GM12878 (cell line): ENCODE data around the gene ERVH48-1.

Source experiments
- BHLHE40 ChIP-seq, 2 experiments: fragments of 450-650 bp in 1 of 2; IDR thresholded peaks; 2 replicates each; pipeline ENCODE4 v1.6.1; 2011 to 2017; ENCODE audit warnings: low read depth in 2 of 2, borderline replicate concordance in 1 of 2, improper control_type of control experiment in 1 of 2, low read length in 1 of 2, mild to moderate bottlenecking in 1 of 2
- CBX3 ChIP-seq: fragments of 200-600 bp; sonication (generic); IDR thresholded peaks from 2 replicates; pipeline ENCODE4 v1.6.1; 2016; ENCODE audit warnings: low read depth, borderline replicate concordance
- CHD1 ChIP-seq: IDR thresholded peaks from 2 replicates; pipeline ENCODE4 v1.6.1; 2012; ENCODE audit warnings: low read depth, low read length, improper control_type of control experiment
- EP300 ChIP-seq, 2 experiments: fragments of 150-350 bp in 1 of 2; IDR thresholded peaks; 2 replicates each; pipeline ENCODE4 v1.6.1; 2011 to 2012; ENCODE audit warnings: low read depth in 2 of 2, low read length in 2 of 2, borderline replicate concordance in 1 of 2, improper control_type of control experiment in 1 of 2, inconsistent platforms in 1 of 2; ENCODE audit not compliant: control insufficient read depth in 1 of 2
- EZH2 ChIP-seq: IDR thresholded peaks from 2 replicates; pipeline ENCODE4 v1.6.1; 2012; ENCODE audit warnings: low read depth, mild to moderate bottlenecking, control low read depth, inconsistent platforms, low read length, borderline replicate concordance; ENCODE audit not compliant: control insufficient read depth
- POLR2AphosphoS5 ChIP-seq: IDR thresholded peaks from 2 replicates; pipeline ENCODE4 v1.6.1; 2011; ENCODE audit warnings: mild to moderate bottlenecking, low read length, inconsistent platforms
- RFX5 ChIP-seq: IDR thresholded peaks from 2 replicates; pipeline ENCODE4 v1.6.1; 2011; ENCODE audit warnings: low read depth, low read length, improper control_type of control experiment
- RUNX3 ChIP-seq: IDR thresholded peaks from 2 replicates; pipeline ENCODE4 v1.6.1; 2012; ENCODE audit warnings: low read length, inconsistent platforms
- YBX1 ChIP-seq: fragments of 450-650 bp; IDR thresholded peaks from 2 replicates; pipeline ENCODE4 v1.6.1; 2016; ENCODE audit warnings: antibody characterized with exemption
- ZNF207 ChIP-seq: fragments of 450-650 bp; IDR thresholded peaks from 2 replicates; pipeline ENCODE4 v1.6.1; 2014; ENCODE audit warnings: antibody characterized with exemption, mild to moderate bottlenecking, borderline replicate concordance
- ZNF24 ChIP-seq: fragments of 450-650 bp; IDR thresholded peaks from 2 replicates; pipeline ENCODE4 v1.6.1; 2017; ENCODE audit warnings: antibody characterized with exemption, mild to moderate bottlenecking
- TF ChIP-seq, protein P1 (sequence below), 3 experiments: IDR thresholded peaks in 2 of 3; conservative IDR thresholded peaks in 1 of 3; 2 replicates each; pipeline ENCODE4 v1.5.1; 2011; ENCODE audit warnings: low read depth in 3 of 3, low read length in 3 of 3, mild to moderate bottlenecking in 3 of 3, control low read depth in 2 of 3, moderate library complexity in 2 of 3, inconsistent platforms in 1 of 3, mixed read lengths in 1 of 3; ENCODE audit not compliant: control insufficient read depth in 2 of 3, insufficient read depth in 1 of 3; ENCODE audit errors: extremely low read depth in 1 of 3
- TF ChIP-seq, protein P2 (sequence below): fragments of 150-350 bp; IDR thresholded peaks from 2 replicates; pipeline ENCODE4 v1.6.1; 2016; ENCODE audit warnings: low read depth, low read length

DNA sequence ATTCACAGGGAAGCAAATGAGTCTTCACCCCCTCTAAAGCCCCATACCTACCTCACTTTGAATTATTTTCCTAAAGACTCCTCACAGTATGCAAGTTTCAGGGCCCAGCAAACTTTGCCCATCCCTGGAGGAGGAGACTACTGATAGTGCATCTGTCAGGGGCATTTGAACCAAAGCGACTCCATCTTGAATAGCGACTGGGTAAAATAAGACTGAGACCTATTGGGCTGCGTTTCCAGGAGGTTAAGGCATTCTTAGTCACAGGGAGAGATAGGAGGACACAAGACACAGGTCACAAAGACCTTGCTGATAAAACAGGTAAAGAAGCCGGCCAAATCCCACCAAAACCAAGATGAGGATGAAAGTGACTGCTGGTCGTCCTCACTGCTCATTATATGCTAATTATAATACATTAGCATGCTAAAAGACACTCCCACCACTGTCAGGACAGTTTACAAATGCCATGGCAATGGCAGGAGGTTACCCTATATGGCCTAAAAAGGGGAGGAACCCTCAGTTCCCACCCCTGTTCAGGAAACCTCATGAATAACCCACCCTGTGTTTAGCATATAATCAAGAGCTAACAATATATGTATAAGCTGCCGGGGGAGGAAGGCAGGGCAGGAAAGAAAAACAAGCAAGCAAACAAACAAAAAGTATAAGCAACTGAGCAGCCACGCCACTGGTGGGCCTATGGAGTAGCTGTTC, 45.7 kb upstream of the ERVH48-1 start:
- TF ChIP-seq BHLHE40 (IDR thresholded peaks at IDR 0.05; ENCODE audit: borderline replicate concordance in 1 of 2, low read depth in 2 of 2, low read length in 1 of 2) (no peak), RUNX3 (no peak), EZH2 (no peak), ZNF24 (no peak), YBX1 (no peak), ZNF207 (no peak), RFX5 (no peak), POLR2AphosphoS5 (no peak), CHD1 (no peak), EP300 (IDR thresholded peaks at IDR 0.05; ENCODE audit: borderline replicate concordance in 1 of 2, control insufficient read depth in 1 of 2, low read depth in 2 of 2, low read length in 2 of 2) (no peak), CBX3 (no peak)
- TF ChIP-seq, protein P1, sequence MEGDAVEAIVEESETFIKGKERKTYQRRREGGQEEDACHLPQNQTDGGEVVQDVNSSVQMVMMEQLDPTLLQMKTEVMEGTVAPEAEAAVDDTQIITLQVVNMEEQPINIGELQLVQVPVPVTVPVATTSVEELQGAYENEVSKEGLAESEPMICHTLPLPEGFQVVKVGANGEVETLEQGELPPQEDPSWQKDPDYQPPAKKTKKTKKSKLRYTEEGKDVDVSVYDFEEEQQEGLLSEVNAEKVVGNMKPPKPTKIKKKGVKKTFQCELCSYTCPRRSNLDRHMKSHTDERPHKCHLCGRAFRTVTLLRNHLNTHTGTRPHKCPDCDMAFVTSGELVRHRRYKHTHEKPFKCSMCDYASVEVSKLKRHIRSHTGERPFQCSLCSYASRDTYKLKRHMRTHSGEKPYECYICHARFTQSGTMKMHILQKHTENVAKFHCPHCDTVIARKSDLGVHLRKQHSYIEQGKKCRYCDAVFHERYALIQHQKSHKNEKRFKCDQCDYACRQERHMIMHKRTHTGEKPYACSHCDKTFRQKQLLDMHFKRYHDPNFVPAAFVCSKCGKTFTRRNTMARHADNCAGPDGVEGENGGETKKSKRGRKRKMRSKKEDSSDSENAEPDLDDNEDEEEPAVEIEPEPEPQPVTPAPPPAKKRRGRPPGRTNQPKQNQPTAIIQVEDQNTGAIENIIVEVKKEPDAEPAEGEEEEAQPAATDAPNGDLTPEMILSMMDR (IDR thresholded peaks at IDR 0.05 in 2 of 3, conservative IDR thresholded peaks at IDR 0.05 in 1 of 3; ENCODE audit: control insufficient read depth in 2 of 3, extremely low read depth in 1 of 3, insufficient read depth in 1 of 3, low read depth in 3 of 3, low read length in 3 of 3), result no peak
- TF ChIP-seq, protein P2, sequence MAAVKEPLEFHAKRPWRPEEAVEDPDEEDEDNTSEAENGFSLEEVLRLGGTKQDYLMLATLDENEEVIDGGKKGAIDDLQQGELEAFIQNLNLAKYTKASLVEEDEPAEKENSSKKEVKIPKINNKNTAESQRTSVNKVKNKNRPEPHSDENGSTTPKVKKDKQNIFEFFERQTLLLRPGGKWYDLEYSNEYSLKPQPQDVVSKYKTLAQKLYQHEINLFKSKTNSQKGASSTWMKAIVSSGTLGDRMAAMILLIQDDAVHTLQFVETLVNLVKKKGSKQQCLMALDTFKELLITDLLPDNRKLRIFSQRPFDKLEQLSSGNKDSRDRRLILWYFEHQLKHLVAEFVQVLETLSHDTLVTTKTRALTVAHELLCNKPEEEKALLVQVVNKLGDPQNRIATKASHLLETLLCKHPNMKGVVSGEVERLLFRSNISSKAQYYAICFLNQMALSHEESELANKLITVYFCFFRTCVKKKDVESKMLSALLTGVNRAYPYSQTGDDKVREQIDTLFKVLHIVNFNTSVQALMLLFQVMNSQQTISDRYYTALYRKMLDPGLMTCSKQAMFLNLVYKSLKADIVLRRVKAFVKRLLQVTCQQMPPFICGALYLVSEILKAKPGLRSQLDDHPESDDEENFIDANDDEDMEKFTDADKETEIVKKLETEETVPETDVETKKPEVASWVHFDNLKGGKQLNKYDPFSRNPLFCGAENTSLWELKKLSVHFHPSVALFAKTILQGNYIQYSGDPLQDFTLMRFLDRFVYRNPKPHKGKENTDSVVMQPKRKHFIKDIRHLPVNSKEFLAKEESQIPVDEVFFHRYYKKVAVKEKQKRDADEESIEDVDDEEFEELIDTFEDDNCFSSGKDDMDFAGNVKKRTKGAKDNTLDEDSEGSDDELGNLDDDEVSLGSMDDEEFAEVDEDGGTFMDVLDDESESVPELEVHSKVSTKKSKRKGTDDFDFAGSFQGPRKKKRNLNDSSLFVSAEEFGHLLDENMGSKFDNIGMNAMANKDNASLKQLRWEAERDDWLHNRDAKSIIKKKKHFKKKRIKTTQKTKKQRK, result no peak
